Measurements from ENCODE around the gene ATAD2B. TPM values are rescaled to one million over a fixed set of nuclear protein-coding genes. Genes with fewer than 3 reads are reported as not detected.

The ATAD2B gene
- polyA plus RNA-seq, 3 donors: 19.1 to 21.7 (median 19.8) TPM

DNA sequence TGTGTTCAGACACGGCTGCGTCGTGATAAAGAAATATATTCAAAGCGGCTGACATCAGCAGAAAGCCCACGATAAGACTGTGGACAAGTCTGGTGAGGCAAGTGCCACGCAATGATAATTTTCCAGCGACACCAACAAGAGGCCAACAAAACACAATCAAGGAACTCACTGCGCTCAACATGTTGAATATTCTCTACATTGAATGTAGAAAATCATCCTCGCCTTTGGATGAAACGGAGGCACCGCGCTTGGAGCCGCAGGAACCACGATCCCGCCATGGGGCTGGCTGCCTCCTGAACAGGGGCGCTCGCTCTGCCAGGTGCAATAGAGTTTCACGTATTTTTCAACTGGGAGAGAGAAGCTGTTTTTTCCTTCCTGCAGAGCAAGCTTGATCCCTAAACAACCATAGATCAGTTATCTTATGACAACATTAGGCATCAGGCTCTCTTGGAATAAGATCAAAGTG, 220.3 kb downstream of the ATAD2B start:
- DNase-seq (ENCODE audit: low read depth in 3 of 3, low spot score in 2 of 3): no peak

- DNase-seq (ENCODE audit: low read depth in 3 of 3, low spot score in 2 of 3): no peak
Observed at GRCh38 chr2:23705771-23706612, 220.9 kb downstream of the ATAD2B start.

DNA sequence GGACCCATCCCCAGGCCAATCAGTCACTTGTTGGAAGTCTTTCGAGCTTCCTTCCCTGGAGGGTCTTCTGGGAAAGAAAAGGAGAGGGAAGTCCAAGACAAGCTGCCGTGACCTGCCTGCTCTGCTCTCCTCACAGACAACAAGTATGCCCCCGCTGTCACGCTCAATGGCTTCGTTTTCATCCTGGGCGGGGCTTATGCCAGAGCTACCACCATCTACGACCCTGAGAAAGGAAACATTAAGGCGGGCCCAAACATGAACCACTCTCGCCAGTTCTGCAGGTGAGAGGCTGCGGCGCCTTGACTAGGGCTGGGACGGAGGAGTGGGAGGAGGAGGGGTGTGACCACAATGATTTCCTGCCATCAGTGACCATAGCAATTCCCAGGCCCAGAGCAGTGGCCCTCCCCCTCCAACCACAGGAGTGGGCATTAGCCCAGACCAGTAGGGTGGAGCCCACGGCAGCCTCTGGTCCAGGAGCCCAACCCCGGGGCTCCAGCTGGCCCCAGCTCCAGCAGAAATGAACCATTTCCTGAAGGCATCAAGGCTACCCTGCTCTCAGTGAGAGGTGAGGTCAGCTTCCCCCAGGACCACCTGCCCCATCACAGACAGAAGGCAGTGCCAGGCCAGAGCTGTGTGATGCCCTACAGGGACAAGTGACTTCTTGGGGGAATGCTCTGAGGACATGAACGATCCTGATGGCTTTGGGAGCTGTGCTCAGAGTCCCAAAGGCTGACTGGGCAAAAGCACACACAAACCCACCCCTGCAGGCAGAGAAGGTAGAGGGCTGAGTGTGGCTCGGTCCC, 223.1 kb downstream of the ATAD2B start:
- DNase-seq (ENCODE audit: low read depth in 3 of 3, low spot score in 2 of 3): no peak

DNA sequence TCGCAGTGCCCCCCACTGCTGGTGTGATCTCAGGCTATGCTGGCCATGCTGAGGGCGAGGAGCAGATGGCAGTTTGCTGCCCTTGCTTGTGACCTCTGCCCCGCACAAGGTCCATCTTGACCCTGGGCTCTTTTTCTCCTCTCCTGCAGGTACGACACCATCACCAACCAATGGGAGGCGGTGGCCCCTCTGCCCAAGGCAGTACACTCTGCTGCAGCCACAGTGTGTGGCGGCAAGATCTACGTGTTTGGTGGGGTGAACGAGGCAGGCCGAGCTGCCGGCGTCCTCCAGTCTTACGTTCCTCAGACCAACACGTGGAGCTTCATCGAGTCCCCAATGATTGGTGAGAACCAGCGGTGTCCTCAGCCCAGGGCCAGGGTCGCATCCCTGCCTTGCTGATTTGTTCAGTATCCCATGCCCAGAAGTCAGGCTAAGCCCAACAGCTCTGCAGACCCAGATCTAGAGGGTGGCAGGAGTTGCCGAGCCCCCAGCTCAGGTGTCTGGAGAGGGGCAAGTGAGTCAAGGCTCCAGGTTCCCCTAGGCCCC, 223.8 kb downstream of the ATAD2B start:
- no peak for DNase-seq (ENCODE audit: low read depth in 3 of 3, low spot score in 2 of 3)

DNA sequence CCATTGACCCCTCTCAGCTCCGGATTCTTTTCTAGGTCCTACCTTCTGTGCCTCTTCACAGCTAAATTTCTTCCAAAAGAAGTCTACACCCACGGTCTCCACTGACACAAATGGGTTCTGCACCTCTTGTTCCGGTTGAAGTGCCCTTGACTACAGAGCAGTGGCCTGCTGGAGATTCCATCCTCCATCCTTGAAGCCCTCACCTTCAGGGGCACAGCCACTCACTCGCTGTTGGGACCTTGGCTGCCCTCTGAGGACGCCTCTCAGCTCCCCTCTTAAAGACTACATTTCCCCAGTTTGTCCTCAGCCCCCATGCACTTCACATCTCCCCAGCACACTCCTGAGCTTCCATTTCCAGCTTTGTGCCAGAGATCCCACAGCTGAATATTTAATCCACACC, 226.3 kb downstream of the ATAD2B start:
- no peak for DNase-seq (ENCODE audit: low read depth in 3 of 3, low spot score in 2 of 3)

- DNase-seq (ENCODE audit: low read depth in 3 of 3, low spot score in 2 of 3): no peak
Observed at GRCh38 chr2:23699580-23699925, 227.4 kb downstream of the ATAD2B start.

GRCh38 chr2:23698721-23699579, 228.0 kb downstream of the ATAD2B start:
- no peak for DNase-seq (ENCODE audit: low read depth in 3 of 3, low spot score in 2 of 3)

Other genes starting within 250 kb of the ATAD2B start
- 10 to 100 TPM; 18.2 to 19.3 (median 18.9) TPM for gene UBXN2A, start 13.3 kb upstream of the ATAD2B start, polyA plus RNA-seq (ENCODE audit: insufficient read length in 3 of 3)
- 1 to 10 TPM; 1.8 to 2.4 (median 2.0) TPM for gene MFSD2B, start 83.0 kb upstream of the ATAD2B start, polyA plus RNA-seq (ENCODE audit: insufficient read length in 3 of 3)
- gene WDCP, start 120.3 kb upstream of the ATAD2B start, polyA plus RNA-seq (ENCODE audit: insufficient read length in 3 of 3): 10 to 100 TPM; 15.1 to 16.7 (median 15.9) TPM
- 10 to 100 TPM; 11.0 to 14.3 (median 12.8) TPM for gene FKBP1B, start 122.6 kb upstream of the ATAD2B start, polyA plus RNA-seq (ENCODE audit: insufficient read length in 3 of 3)
- gene SF3B6, start 149.2 kb upstream of the ATAD2B start, polyA plus RNA-seq (ENCODE audit: insufficient read length in 3 of 3): 100 to 1,000 TPM; 170 to 176 (median 174) TPM
- gene TP53I3, start 157.7 kb upstream of the ATAD2B start, polyA plus RNA-seq (ENCODE audit: insufficient read length in 3 of 3): 10 to 100 TPM; 42.9 to 45.9 (median 43.0) TPM
- 1 to 10 TPM; 1.6 to 2.5 (median 1.7) TPM for gene PFN4, start 196.2 kb upstream of the ATAD2B start, polyA plus RNA-seq (ENCODE audit: insufficient read length in 3 of 3)
- gene FAM228B, start 196.3 kb upstream of the ATAD2B start, polyA plus RNA-seq (ENCODE audit: insufficient read length in 3 of 3): 10 to 100 TPM; 20.2 to 31.9 (median 29.8) TPM
- 1 to 10 TPM in 2 of 3 donors, under 1 TPM in 1; 0.75 to 1.2 (median 1.1) TPM for gene FAM228A, start 247.9 kb upstream of the ATAD2B start, polyA plus RNA-seq (ENCODE audit: insufficient read length in 3 of 3)

Data from right renal cortex interstitium (tissue), 3 donors.